ENCODE results near the gene COL27A1. TPM values are rescaled to one million over a fixed set of nuclear protein-coding genes. Genes with fewer than 3 reads are reported as not detected.

COL27A1 gene
- total and polyA plus RNA-seq, 8 donors, result 15.8 to 180 (median 147) TPM

GRCh38 chr9:114167591-114168091 lies 12.3 kb downstream of the COL27A1 start:
- peaks cover 0 to 6% of the 10 kb centered on the region in 2 donors for H3K27me3 ChIP-seq
- H3K9me3 ChIP-seq, result no peaks in the 10 kb centered on the region
- H3K4me3 ChIP-seq, result no peak overlapping the region
- H3K36me3 ChIP-seq, result peaks cover 0 to 8% of the 10 kb centered on the region in 2 donors
- no peak overlapping the region for H3K27ac ChIP-seq
- no peak for TF ChIP-seq CTCF (IDR thresholded peaks at IDR 0.05)
- ATAC-seq (no peak), DNase-seq (no peak)
- H3K4me1 ChIP-seq, result peaks cover 6% of the 10 kb centered on the region in 2 donors
- intact Hi-C loops (cut with DNase I), result loop anchor here in 1 of 2 donors (10.0 kb wide), 1 partner anchor 57 kb away; no protein-coding TSS in a partner anchor

GRCh38 chr9:114168281-114169028 lies 13.1 kb downstream of the COL27A1 start:
- Histone ChIP-seq H3K36me3 (peaks cover 0 to 8% of the 10 kb centered on the region in 2 donors), H3K4me1 (peaks cover 1% of the 10 kb centered on the region in 2 donors), H3K27me3 (peaks cover 0 to 5% of the 10 kb centered on the region in 2 donors), H3K27ac (no peak overlapping the region), H3K4me3 (no peak overlapping the region), H3K9me3 (no peaks in the 10 kb centered on the region)
- no peak for TF ChIP-seq CTCF (IDR thresholded peaks at IDR 0.05)
- ATAC-seq (no peak), DNase-seq (no peak)
- intact Hi-C loops (cut with DNase I), result loop anchor here in 1 of 2 donors (10.0 kb wide), 1 partner anchor 56 kb away; no protein-coding TSS in a partner anchor

- no peak for TF ChIP-seq CTCF (IDR thresholded peaks at IDR 0.05)
- no peak overlapping the region for H3K27ac ChIP-seq
- no peak for ATAC-seq
- peaks cover 0 to 8% of the 10 kb centered on the region in 2 donors for H3K36me3 ChIP-seq
- intact Hi-C loops (cut with DNase I), result loop anchor here in 1 of 2 donors (10.0 kb wide), 1 partner anchor 56 kb away; no protein-coding TSS in a partner anchor
- no peak overlapping the region for H3K4me3 ChIP-seq
- H3K9me3 ChIP-seq, result no peaks in the 10 kb centered on the region
- H3K4me1 ChIP-seq, result no peaks in the 10 kb centered on the region
- no peak for DNase-seq
- no peaks in the 10 kb centered on the region for H3K27me3 ChIP-seq
These were observed 14.0 kb downstream of the COL27A1 start for GRCh38 chr9:114169029-114169951.

- no peak overlapping the region for H3K4me3 ChIP-seq
- peaks cover 0 to 8% of the 10 kb centered on the region in 2 donors for H3K36me3 ChIP-seq
- H3K9me3 ChIP-seq, result no peaks in the 10 kb centered on the region
- H3K27me3 ChIP-seq, result no peaks in the 10 kb centered on the region
- ATAC-seq (no peak), DNase-seq (no peak)
- H3K4me1 ChIP-seq, result no peaks in the 10 kb centered on the region
- no peak for TF ChIP-seq CTCF (IDR thresholded peaks at IDR 0.05)
- intact Hi-C loops (cut with DNase I), result loop anchor here in 1 of 2 donors (10.0 kb wide), 1 partner anchor 55 kb away; no protein-coding TSS in a partner anchor
- no peak overlapping the region for H3K27ac ChIP-seq
These were observed 14.8 kb downstream of the COL27A1 start for GRCh38 chr9:114169952-114170770.
